Measurements from ENCODE around the gene KRT72.

KRT72 gene

GRCh38 chr12:52580496-52580895 lies 20.8 kb downstream of the KRT72 start:
- TF ChIP-seq TAF1 (IDR thresholded peaks at IDR 0.05; ENCODE audit: borderline replicate concordance, insufficient read depth, low read length) (no peak), FOXP2 (optimal IDR thresholded peaks at IDR 0.05; ENCODE audit: borderline replicate concordance, extremely low read depth, extremely low read length, insufficient read depth) (no peak), SIN3A (IDR thresholded peaks at IDR 0.05; ENCODE audit: borderline replicate concordance, insufficient read depth, low read length) (no peak), POLR2AphosphoS5 (IDR thresholded peaks at IDR 0.05; ENCODE audit: low read depth, low read length) (no peak), REST (IDR thresholded peaks at IDR 0.05; ENCODE audit: insufficient read depth in 1 of 2, low read depth in 2 of 2, low read length in 2 of 2) (no peak)

- TF ChIP-seq TAF1 (IDR thresholded peaks at IDR 0.05; ENCODE audit: borderline replicate concordance, insufficient read depth, low read length) (no peak), FOXP2 (optimal IDR thresholded peaks at IDR 0.05; ENCODE audit: borderline replicate concordance, extremely low read depth, extremely low read length, insufficient read depth) (no peak), POLR2AphosphoS5 (IDR thresholded peaks at IDR 0.05; ENCODE audit: low read depth, low read length) (no peak), SIN3A (IDR thresholded peaks at IDR 0.05; ENCODE audit: borderline replicate concordance, insufficient read depth, low read length) (no peak), REST (IDR thresholded peaks at IDR 0.05; ENCODE audit: insufficient read depth in 1 of 2, low read depth in 2 of 2, low read length in 2 of 2) (no peak)
These were observed 21.5 kb downstream of the KRT72 start for GRCh38 chr12:52579468-52580465.

DNA sequence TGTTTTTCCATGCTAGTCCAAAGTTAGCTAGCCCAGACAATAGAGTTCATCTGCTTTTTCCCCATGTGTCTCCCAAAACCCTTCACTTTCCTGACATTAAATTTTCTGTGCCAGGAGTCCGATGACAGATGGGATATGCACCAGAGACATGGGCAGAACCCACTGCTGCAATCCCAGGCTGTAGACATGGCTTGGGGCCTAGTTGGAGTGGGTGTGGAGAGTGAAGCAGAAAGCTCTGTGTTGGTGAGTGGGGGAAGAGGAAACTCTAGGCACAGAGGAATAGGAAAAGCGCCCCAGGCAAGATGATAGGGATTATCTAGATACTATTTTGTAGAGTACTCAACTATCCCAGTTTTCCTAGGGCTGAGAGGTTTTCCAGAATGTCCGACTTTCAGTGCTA lies 22.8 kb downstream of the KRT72 start:
- TF ChIP-seq FOXP2 (optimal IDR thresholded peaks at IDR 0.05; ENCODE audit: borderline replicate concordance, extremely low read depth, extremely low read length, insufficient read depth) = no peak
- no peak for TF ChIP-seq SIN3A (IDR thresholded peaks at IDR 0.05; ENCODE audit: borderline replicate concordance, insufficient read depth, low read length)
- TF ChIP-seq REST (IDR thresholded peaks at IDR 0.05; ENCODE audit: insufficient read depth in 1 of 2, low read depth in 2 of 2, low read length in 2 of 2) = no peak
- no peak for TF ChIP-seq TAF1 (IDR thresholded peaks at IDR 0.05; ENCODE audit: borderline replicate concordance, insufficient read depth, low read length)

DNA sequence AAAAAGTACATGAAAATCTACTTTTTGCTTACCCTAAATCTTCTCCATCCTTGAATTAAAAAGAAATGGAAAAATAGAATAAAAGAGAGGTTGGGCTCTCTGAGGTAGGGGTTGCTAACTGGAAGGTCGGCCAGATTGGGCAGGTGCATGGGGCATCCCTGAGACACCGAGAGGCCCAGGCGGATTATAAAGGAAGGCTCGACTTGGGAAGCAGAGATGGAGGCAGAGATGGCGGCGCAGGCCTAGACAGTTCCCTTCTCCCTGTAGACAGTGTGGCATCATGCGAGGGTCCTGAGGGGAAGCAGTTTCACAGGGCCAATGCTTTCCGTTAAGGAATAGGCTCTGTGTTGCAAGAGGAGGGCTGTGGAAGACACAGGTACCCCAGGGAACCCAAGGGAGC lies 23.9 kb downstream of the KRT72 start:
- no peak for TF ChIP-seq SIN3A (IDR thresholded peaks at IDR 0.05; ENCODE audit: borderline replicate concordance, insufficient read depth, low read length)
- no peak for TF ChIP-seq POLR2AphosphoS5 (IDR thresholded peaks at IDR 0.05; ENCODE audit: low read depth, low read length)
- no peak for TF ChIP-seq FOXP2 (optimal IDR thresholded peaks at IDR 0.05; ENCODE audit: borderline replicate concordance, extremely low read depth, extremely low read length, insufficient read depth)
- no peak for TF ChIP-seq REST (IDR thresholded peaks at IDR 0.05; ENCODE audit: insufficient read depth in 1 of 2, low read depth in 2 of 2, low read length in 2 of 2)
- TF ChIP-seq TAF1 (IDR thresholded peaks at IDR 0.05; ENCODE audit: borderline replicate concordance, insufficient read depth, low read length) = no peak
